Inferior parietal cortex (tissue), 1 donor: ENCODE results near the gene TOMM6.
A peak's percentile ranks its signal among the peaks of the same experiment; 100 is the strongest.
"Not testable (repeated sequence)": the region's sequence is repeated elsewhere in the genome, so short reads cannot be mapped to it uniquely, and the experiment has no call there.

Experiments used
- DNase-seq: peaks from one replicate; pipeline ENCODE4 v3.0.0-alpha.2; 2016; ENCODE audit errors: extremely low spot score

TOMM6 gene

DNA sequence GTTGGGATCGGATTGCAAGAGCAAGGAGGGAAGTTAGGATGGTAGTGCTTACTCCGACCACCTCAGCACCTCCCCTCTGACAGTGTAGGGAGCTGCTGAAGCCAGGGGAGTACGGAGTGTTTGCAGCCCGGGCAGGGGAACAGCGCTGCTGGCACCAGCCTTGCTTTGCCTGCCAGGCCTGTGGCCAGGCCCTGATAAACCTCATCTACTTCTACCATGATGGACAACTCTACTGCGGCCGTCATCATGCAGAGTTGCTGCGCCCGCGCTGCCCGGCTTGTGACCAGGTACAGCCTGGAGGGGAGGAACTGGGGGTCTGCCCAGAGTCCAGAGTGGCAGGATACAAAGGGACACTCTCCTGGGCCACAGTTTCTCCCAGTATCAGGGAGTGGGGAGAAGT lies 2.2 kb upstream of the TOMM6 start:
- no peak for DNase-seq

DNA sequence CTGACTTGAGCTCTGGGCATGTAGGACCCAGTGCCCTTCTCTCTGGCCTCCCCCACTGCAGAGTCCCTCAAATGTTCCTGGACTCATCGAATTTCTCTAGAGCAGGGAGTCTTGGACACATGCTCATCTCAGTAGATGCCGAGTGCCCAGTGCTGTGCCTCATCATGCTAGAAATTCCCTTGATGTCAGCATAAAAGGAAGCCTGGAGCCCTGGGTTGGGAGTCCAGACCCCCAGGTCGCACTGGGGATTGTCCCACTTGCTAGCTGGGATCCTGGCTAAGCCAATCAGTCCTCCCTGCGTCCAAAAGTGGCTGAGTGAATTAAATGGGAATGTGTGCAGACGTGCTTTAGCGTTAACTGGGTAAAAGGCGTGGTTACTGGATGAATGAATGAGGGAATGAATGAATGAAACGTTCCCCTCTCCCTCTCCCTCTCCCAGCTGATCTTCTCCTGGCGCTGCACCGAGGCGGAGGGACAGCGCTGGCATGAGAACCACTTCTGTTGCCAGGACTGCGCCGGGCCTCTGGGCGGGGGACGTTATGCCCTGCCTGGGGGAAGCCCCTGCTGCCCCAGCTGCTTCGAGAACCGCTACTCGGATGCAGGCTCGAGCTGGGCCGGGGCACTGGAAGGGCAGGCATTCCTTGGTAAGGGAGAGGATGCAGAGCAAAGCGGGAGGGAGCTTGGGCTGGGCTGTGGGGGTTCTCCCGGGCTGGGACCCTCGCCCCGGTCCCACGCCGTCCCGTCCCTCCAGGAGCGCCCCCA lies 1.6 kb upstream of the TOMM6 start:
- no peak for DNase-seq

DNA sequence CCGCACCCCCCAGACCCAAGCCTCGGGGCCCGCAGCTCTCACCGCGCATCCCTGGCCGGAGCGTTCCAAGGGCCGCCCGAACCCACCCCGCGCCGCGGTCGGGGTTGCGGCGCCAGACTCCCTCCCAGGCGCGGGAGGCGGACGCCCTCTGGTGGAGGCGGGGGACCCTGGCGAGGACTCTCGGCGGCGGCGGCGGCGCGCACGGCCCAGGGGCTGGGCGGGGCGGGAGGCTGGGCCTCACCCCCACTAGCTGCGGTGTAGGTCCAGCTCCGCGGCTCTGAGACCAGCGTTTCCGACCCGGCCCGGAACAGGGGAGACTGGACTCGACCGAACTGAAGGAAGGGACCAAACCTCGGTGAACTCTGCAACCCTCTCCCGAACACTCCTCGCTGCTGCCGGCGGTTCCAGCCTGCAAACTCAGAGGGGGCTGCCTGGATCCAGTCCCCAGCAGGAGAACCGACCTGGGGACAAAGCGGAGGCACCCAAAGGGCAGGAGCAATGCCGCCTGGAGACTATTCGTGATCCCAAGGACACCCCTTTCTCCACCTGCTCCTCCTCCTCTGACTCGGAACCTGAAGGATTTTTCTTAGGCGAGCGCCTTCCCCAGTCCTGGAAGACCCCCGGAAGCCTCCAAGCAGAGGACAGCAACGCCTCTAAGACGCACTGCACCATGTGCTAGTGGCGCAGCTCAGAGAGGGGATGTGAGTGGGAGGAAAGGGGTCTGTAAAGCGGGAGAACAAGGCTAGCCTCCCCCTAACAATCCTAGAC lies 859 bp upstream of the TOMM6 start:
- DNase-seq = peak; percentile 88

DNA sequence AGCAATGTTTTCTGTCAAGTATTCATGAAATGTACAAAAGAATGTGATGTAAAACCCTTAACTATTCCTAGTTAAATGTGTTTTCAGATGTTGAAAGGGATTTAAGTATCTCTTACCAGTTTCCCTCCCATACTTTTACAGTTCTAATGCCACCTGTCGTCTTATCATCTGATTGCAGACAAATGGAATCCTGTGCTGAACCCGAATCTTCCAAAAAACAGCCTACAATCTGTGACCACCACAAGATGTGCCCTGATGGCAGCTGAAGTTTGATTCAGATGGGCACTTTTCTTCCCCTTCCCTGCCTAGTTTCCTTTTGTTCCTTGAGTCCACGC lies 1.9 kb downstream of the TOMM6 start:
- DNase-seq = no peak

DNA sequence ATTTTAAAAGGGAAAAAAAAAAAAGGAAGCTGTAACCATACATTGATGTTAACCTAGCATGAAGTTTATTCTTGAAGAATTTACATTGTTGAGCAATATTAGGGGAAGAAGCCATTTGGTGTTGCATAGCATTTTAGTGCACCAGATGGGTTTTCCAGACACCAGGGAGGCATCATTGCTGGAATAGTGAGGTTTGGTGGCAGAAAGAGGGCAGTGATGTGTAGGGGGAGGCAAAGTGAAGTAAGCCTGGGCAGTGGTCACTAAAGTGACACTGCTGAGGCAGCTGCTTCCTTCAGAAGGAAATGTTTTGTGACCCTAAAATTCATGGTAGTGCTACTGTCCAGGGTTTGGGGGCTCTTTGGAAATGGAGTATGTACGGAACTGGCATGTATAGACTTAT lies 2.6 kb downstream of the TOMM6 start:
- DNase-seq = no peak

DNA sequence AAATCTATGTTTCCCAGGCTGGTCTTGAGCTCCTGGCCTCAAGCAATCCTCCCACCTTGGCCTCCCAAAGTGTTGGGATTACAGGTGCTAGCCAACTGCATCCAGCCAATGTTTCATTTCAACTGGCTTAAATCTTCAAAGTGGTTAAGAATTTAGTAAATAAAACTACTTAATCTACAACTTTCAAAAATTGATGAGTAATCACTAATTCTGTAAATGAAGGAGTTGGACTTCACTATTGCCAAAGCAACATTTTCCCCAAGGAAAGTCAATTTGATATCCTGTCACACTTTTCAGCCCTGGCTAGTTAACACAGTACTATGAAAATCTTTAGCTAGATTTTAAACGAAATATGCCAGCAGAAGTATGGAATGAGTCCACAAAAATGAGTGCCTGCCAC lies 3.8 kb downstream of the TOMM6 start:
- DNase-seq = no peak

DNA sequence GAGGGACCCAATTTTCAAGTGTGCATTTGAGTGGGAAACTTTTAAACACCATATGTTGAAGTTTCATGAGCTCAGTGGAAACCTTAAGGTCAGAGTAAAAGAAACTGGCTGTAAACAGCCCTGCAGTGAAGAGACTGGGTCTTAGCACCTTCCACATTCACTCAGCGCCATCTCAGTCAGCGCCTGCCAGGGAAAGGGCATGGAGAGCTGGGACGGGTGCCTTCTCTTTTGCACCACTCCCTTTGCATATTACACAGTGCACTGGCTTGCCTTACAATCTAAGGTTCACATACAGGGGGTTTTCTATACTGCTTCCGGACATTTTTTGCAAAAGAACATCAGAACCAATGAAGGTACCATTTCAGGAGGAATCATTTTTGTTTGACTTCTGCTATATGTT lies 4.5 kb downstream of the TOMM6 start:
- DNase-seq = no peak

DNA sequence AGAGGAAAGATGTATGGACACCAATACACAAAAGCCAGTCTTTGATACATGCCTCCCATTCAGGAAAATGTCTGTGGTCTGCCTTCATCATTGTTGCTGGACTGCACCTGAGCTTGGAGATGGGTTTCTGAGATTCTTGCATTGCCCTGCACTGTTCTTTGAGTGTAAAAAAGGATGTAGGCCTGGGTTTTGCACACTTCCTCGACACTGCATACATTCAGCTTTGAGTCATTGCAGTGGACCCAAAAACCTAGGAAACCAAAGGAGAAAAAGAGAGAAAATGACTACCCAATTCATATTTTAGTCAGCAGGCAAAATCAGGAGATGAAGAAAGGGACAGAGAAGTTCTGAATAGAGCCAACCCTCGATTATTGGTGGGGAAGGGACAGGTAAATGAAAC lies 9.0 kb downstream of the TOMM6 start:
- no peak for DNase-seq

DNA sequence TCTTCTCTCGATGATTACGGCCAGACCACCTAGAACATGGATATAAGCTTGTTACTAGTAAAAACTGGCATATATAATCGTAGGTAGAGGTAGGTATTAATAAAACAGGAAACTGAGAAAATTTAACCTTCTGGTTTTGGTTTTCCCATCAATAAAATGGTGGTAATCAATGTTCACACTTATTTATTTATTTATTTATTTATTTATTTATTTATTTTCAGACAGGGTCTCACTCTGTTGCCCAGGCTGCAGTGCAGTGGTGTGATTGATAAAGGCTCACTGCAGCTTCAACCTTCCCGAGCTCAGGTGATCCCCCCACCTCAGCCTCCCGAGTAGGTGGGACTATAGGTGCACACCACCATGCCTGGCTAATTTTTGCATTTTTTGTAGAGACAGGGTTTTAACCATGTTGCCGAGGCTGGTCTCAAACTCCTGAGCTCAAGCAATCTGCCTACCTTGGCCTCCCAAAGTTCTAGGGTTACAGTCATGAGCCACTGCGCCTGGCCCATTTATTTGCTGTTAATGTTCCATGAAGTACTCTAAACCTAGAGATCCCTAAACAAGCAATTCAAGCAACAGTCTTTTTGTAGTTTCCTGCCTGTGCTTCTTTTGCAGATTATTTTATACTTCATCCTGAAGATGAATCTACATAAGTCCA lies 11.5 kb downstream of the TOMM6 start:
- no peak for DNase-seq

DNA sequence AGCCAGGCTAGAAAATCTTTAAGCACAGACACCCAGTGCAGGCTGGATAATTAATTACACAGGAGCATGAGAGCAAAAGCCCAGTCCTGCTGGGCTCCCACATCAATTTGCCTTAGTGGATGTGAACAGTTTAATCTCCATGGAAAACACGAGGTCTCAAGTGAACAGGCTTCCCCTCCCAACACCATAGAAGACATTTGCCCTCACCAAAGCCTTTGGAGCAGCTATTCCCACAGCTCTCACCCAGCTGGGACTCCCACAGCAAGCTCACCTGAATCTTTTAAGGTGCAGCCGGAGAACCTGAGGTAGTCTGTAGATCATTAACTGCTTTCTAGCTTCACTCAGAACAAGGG lies 12.0 kb downstream of the TOMM6 start:
- DNase-seq = no peak

DNA sequence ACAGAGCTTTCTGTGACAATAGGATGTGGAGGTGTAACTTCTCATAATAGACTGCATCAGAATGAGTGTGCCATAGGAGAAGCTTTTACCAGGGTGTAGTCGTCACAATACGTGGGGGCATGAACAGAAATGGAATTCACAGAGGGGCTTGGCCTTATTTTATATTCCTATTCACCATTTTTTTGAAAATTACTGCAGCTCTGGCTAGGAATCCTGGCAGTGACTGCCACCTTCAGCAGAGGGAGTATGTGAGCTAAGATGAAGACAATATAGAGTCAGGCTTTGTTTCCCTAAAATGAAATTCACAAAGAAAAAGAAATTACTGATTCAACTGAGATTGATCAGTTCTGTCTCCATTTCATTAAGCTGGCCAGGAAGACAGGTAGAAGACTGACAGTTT lies 13.9 kb downstream of the TOMM6 start:
- DNase-seq = no peak

DNA sequence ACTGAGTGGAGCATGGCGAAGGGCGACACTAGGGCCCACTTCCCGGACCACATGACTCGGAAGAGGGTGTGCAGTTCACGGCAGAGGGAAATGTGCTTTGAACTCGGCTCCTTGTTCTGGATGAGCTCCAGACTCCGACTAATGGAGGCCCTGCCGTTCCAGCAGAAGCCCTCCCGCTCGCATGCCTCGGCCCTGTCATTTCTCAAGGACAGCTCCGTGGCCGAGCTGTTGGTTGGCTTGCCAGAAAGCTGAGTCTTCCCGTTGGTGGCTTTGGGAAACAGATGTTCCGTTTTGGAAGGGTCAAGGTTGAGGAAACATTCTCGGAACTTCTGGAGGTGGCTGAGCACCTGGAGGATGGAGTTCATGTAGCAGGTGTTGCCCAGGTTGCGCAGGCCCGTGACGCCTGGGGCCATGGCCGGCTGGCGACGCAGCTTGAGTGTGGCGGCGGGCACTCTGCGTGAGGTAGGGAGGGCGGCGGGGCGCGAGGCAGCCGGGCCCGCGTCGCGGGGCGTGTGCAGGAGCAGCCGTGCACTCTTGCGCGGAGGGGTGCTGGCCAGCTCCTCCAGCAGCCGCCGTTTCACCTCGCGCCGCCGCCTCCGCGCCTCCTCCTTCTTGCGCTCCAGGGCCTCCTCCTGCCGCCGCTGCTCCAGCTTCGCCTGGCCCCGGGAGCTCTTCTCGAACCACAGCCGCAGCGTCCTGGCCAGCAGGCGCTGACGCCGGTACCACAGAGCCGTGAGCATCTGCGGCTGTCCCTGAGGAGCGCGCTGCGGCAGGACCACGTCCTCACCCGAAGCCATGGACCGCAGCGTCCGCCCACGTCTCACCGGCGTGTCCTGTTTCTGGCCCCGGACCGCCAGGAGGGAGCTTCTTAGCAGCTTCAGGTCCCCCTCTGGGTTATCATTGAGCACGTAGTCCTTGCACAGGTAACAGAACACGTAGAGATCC lies 18.6 kb downstream of the TOMM6 start:
- no peak for DNase-seq

DNA sequence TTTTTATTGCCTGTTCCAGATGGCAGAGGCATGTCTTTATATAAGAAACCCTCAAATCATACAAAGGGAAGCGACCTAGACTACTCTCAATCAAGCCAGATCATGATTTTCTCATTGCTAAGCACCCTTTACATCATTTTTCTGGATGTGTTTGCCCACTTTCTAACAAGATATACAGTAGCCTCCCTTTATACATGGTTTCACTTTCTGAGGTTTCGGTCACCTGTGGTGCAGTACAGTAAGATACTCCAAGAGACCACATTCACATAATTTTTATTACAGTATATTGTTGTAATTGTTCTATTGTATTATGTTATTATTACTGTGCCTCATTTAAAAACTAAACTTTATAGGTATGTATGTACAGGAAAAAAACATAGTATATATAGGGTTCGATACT lies 23.6 kb downstream of the TOMM6 start:
- no peak for DNase-seq

DNA sequence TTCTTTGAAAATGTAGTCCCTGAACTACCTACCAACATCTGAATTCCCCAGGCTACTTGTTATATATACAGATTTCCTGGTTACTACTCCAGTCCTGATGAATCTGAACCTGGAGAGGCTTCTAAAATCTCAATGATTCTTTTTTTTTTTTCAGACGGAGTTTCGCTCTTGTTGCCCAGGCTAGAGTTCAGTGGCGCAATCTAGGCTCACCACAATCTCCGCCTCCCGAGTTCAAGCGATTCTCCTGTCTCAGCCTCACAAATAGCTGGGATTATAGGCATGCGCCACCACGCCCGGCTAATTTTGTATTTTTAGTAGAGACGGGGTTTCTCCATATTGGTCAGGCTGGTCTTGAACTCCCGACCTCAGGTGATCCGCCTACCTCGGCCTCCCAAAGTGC lies 24.5 kb downstream of the TOMM6 start:
- not testable (repeated sequence) for DNase-seq

DNA sequence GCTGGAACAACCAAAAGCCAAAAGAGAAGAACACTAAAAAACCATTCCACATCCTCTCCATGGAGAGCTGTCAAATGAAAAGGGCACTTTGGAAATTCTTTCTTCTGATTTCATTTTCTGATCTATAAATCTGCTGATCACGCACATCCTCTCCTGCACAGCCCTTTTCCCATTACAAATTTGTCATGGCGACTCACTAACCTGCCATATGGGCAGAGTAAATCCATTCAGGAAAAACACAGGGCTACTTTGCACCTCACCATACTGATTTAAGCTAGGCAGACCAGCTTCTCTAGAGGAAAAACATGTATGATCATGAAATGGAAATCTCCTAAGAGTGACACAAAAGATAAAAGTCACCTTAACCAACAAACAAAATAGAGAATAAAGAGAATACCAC lies 26.0 kb downstream of the TOMM6 start:
- DNase-seq = no peak

DNA sequence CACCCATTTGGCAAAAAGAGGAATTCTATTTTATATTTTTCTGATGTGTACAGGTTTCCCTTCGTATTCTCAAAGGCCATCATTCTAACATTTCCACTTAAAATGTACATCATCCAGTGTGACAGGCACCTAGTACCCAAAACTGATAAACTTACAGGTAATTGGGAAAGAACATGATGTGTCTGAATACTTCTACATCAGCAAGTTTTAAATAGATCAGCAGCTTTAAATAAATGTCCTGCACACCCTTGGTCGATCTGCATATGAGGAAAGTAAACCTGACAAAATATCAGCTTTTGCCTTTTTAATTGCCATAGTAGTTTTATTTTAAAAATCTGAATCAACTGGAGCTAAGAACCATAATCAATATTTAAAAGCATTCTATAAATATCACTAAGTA lies 26.5 kb downstream of the TOMM6 start:
- no peak for DNase-seq

DNA sequence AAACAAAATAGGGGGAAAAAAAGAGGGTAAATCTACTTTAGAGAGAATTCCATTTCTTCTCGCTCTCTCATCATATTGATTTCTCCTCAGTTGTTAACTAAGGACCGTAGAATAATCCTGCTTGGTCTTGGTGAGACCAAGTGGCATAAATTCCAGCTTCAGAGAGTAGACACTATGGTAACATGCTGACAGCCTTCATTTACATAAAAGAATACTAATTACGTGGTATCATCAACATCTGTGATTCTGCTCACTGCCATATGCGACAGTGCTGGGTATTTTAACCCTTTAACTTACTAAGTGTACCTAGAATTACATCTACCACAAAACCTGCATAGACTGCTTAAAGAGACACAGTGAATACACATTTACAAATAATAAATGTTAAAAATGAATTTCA lies 27.1 kb downstream of the TOMM6 start:
- no peak for DNase-seq

DNA sequence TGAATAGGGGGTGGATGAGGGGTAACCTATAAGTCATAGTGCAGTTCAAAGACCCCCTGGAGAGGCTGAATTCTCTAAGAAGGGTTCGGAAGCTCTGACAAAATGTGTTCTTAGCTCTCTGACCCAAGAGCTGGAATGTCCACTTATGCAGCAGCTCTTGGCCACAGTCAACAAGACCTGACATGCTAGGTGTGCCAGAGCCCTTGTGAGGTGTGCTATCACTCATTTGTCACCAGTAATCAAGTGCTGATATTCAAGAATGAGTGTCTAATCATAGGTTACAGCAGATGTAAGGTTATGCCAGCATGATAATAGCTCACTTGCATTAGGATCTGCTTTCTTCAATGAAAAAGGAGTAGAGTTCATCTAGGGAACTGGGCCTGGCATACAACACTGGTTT lies 28.1 kb downstream of the TOMM6 start:
- DNase-seq = no peak

DNA sequence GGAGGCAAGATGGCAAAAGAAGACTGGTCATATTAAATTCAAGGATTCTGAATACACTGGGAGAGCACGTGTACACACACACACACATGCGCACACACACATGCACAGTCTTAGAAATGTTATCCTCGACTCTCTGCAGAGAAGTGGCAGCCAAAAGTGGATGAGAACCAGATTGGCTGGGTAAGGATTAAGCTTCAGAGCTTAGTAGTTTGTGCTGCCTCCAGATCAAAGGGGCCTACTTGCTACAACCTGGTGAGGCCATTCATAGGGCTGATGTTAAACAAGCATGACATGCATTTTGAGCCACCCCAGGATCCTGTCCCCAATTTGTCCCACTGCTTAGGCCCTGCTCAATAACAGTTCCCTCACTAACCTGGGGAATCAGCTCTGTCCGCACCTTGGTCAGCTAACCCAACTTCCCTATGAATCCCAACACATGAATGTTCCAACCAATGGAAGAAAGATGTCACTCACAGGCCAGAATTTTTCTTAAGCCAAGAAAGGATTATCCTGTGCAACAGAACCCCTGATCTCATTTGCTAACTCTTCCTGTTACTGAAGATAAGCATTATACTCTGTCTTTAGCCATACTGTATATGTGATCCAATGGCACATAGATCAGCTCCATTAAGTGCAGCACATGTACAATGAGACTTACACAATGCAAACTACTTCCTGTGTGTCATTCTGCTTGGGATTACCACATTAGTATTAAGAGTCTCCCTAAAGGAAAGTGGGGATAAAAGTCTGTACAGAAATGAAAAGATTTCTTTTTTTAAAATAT lies 31.0 kb downstream of the TOMM6 start:
- no peak for DNase-seq

DNA sequence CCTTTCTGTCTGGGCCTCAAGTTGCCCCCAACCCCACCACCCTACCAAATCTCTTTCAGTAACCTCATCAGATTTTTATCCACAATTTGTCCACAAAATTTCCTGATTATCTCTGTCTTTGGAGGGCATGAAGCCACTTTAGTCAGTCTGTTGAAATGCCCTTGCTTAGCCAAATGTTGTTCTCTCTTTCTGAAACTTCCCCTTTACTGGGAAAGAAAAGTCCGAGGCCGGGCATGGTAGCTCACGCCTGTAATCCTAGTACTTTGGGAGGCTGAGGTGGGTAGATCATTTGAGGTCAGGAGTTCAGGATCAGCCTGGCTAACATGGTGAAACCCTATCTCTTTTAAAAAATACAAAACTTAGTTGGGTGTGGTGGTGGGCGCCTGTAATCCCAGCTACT lies 33.8 kb downstream of the TOMM6 start:
- DNase-seq = no peak

DNA sequence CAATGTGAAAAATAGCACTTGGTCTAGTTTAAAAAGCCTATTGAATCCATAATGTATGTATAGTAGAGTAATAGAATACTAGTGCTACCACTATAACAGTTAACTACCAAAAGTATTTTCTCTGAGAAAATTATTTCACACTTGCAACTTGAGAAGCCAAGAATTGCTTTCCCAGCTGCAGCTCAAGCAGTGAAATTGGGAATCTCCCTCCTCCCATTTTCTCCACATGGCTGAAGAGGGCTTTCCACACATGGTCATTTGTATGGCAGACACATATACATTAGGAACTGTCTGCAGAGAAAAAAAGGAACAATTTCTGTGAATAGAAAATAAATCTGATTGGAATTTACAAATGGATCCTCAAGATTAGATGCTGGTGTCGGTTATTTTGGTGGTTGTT lies 34.5 kb downstream of the TOMM6 start:
- DNase-seq = no peak
